K562 (cell line): ENCODE measurements around the gene BFSP1. TPM values are rescaled to one million over a fixed set of nuclear protein-coding genes. Genes with fewer than 3 reads are reported as not detected.

Experiments
- ATAC-seq: fragments of 200-7000 bp; cut with Tn5 transposase; 3 replicates; pipeline ENCODE4 v1.9.1; 2020; ENCODE audit warnings: moderate library complexity
- BruUV-seq: library from RNA; stranded (reverse); fragments of 400-500 nt; replicated peaks from 2 replicates; lab custom pipeline; 2021; lab: Mats Ljungman, UMichigan
- CTCF ChIA-PET: fragments of 300-600 bp; formaldehyde crosslinking; extraction: SDS; loops from one replicate; lab custom pipeline; 2021; ENCODE audit warnings: low intra/inter-chr PET ratio; lab: Yijun Ruan, JAX
- POLR2A ChIA-PET: fragments of 300-600, 350-650 bp; sonication (Branson Sonifier 250); formaldehyde crosslinking; extraction: SDS; loops from one replicate; lab custom pipeline; 2021; ENCODE audit warnings: antibody characterized with exemption, inconsistent platforms; lab: Yijun Ruan, JAX
- DNase-seq, 4 experiments: peaks; one replicate each; pipeline versions ENCODE4 v3.0.0 to v3.0.0-alpha.2; 2011 to 2018; ENCODE audit warnings: low spot score in 3 of 4, mixed read lengths in 3 of 4; ENCODE audit errors: extremely low read depth in 1 of 4
- FAIRE-seq: peaks from 2 replicates; lab custom pipeline; 2011; peaks lifted over from hg19 to GRCh38; lab: Jason Lieb, UNC
- H2AFZ ChIP-seq: 2 replicates; pipeline ENCODE4 v1.6.0; 2011; ENCODE audit warnings: low read depth, low read length, control low read depth, inconsistent platforms
- H3K27ac ChIP-seq: fragments of 200-600 bp; 3 replicates; pipeline ENCODE4 v1.8.0; 2011; ENCODE audit warnings: low read depth, mild to moderate bottlenecking, control low read depth, inconsistent platforms, low read length, moderate library complexity, mixed read lengths; ENCODE audit errors: extremely low read depth
- H3K27me3 ChIP-seq, 2 experiments: fragments of 300-600 bp in 1 of 2; 2 replicates in 1 of 2; 3 replicates in 1 of 2; pipeline versions ENCODE4 v1.6.0 to v1.8.0; 2011; ENCODE audit warnings: inconsistent platforms in 2 of 2, low read length in 2 of 2, mild to moderate bottlenecking in 1 of 2, mixed read lengths in 1 of 2, moderate library complexity in 1 of 2; ENCODE audit not compliant: control insufficient read depth in 2 of 2, insufficient read depth in 2 of 2
- H3K36me3 ChIP-seq: fragments of 300-600 bp; 3 replicates; pipeline ENCODE4 v1.8.0; 2011; ENCODE audit warnings: mild to moderate bottlenecking, low read length, inconsistent platforms; ENCODE audit not compliant: control insufficient read depth, insufficient read depth
- H3K4me1 ChIP-seq, 2 experiments: fragments of 200-600 bp in 1 of 2; replicated peaks in 1 of 2; 2 replicates in 1 of 2; 3 replicates in 1 of 2; pipeline versions ENCODE4 v1.5.1 to v1.8.0; 2011; ENCODE audit warnings: inconsistent platforms in 2 of 2, low read length in 2 of 2, mild to moderate bottlenecking in 1 of 2, mixed read lengths in 1 of 2, moderate library complexity in 1 of 2; ENCODE audit not compliant: control insufficient read depth in 2 of 2, insufficient read depth in 2 of 2
- H3K4me2 ChIP-seq: 2 replicates; pipeline ENCODE4 v1.6.1; 2011; ENCODE audit warnings: low read length, control low read depth, inconsistent platforms, mixed read lengths; ENCODE audit not compliant: insufficient read depth
- H3K4me3 ChIP-seq: fragments of 200-600 bp; sonication (generic), shearing (Covaris generic); 2 replicates; pipeline ENCODE4 v1.5.1; 2016; ENCODE audit warnings: control low read depth, inconsistent platforms
- H3K79me2 ChIP-seq: fragments of 200-600 bp; 3 replicates; pipeline ENCODE4 v1.8.0; 2011; ENCODE audit warnings: low read length, inconsistent platforms; ENCODE audit not compliant: control insufficient read depth, insufficient read depth
- H3K9ac ChIP-seq, 2 experiments: 2 replicates each; pipeline versions ENCODE4 v1.6.0 to v1.6.1; 2011; ENCODE audit warnings: low read depth in 2 of 2, low read length in 2 of 2, control low read depth in 1 of 2, inconsistent platforms in 1 of 2, mild to moderate bottlenecking in 1 of 2, mixed read lengths in 1 of 2; ENCODE audit not compliant: insufficient read depth in 1 of 2
- H3K9me1 ChIP-seq: one replicate; pipeline ENCODE4 v1.6.0; 2011; ENCODE audit warnings: inconsistent platforms, mild to moderate bottlenecking, low read length, moderate library complexity; ENCODE audit not compliant: control insufficient read depth, insufficient read depth
- H3K9me3 ChIP-seq: replicated peaks from 2 replicates; pipeline ENCODE4 v1.5.1; 2011; ENCODE audit warnings: low read depth, low read length, inconsistent platforms; ENCODE audit not compliant: control insufficient read depth, insufficient read depth
- H4K20me1 ChIP-seq: replicated peaks from 2 replicates; pipeline ENCODE4 v1.6.1; 2011; ENCODE audit warnings: low read length, inconsistent platforms, mixed read lengths; ENCODE audit not compliant: control insufficient read depth, insufficient read depth
- BHLHE40 ChIP-seq: IDR thresholded peaks from 2 replicates; pipeline ENCODE4 v1.6.1; 2011; ENCODE audit warnings: low read length, improper control_type of control experiment
- HCFC1 ChIP-seq: IDR thresholded peaks from 2 replicates; pipeline ENCODE4 v1.6.1; 2012; ENCODE audit warnings: low read depth, low read length, improper control_type of control experiment
- HSF4 ChIP-seq: fragments of 250-450 bp; sonication (Bioruptor Pico); IDR thresholded peaks from 2 replicates; pipeline ENCODE4 v2.1.2; 2022; ENCODE audit warnings: mild to moderate bottlenecking, moderate library complexity, borderline replicate concordance
- SIN3B ChIP-seq: fragments of 450-650 bp; IDR thresholded peaks from 2 replicates; pipeline ENCODE4 v1.6.1; 2017; ENCODE audit warnings: low read depth, mild to moderate bottlenecking, moderate library complexity
- ZNF143 ChIP-seq: sonication (generic); formaldehyde crosslinking; IDR thresholded peaks from 2 replicates; pipeline ENCODE4 v1.9.0; 2022; ENCODE audit warnings: mild to moderate bottlenecking, missing genetic modification reagents
- ZNF165 ChIP-seq: fragments of 250-450 bp; sonication (Bioruptor Pico); IDR thresholded peaks from 2 replicates; pipeline ENCODE4 v1.4.0; 2020; ENCODE audit warnings: borderline replicate concordance
- ZNF354B ChIP-seq: fragments of 250-450 bp; sonication (Bioruptor Pico); IDR thresholded peaks from 2 replicates; pipeline ENCODE4 v1.4.0; 2020
- ZNF644 ChIP-seq: fragments of 200-800 bp; sonication (Bioruptor generic); IDR thresholded peaks from 2 replicates; pipeline ENCODE4 v1.6.1; 2016; ENCODE audit warnings: low read depth, missing genetic modification characterization, missing compliant biosample characterization
- WGBS: fragments of 100-300 bp; shearing (Covaris generic); methylation state at CpG from one replicate; pipeline ENCODE4 v1.1.6; 2016; ENCODE audit warnings: low coverage, mixed read lengths; ENCODE audit not compliant: insufficient coverage; ENCODE audit errors: missing lambda C conversion rate; 5-methylcytosine and 5-hydroxymethylcytosine counted together
- in situ Hi-C: fragments of 300-500 bp; cut with MboI; formaldehyde crosslinking; loops from 4 replicates; pipeline ENCODE4 v1.15.0; 2018; ENCODE audit warnings: inconsistent platforms, mixed read lengths
- intact Hi-C: fragments of 100-400 bp; cut with micrococcal nuclease; formaldehyde crosslinking; loops from 2 replicates; pipeline ENCODE4 v1.14.2; 2022
- polyA plus RNA-seq, 8 experiments: library from polyadenylated mRNA; depleted of rRNA in 4 of 8; stranded (reverse) in 5 of 8; unstranded in 3 of 8; fragments of >200 nt; fragmentation: Nextera tagmentation in 2 of 8; fragmentation: Illumina TruSeq in 1 of 8; extraction: Ambion mirVana in 2 of 8; extraction: Trizol in 1 of 8; gene quantifications; 2 replicates each; pipeline versions ENCODE4 v1.2.1 to v1.2.3, GENCODE V29; 2011 to 2014; ENCODE audit warnings: inconsistent platforms in 1 of 8, missing spikeins in 1 of 8
- total RNA-seq, 7 experiments: library from RNA; depleted of rRNA in 6 of 7; stranded (reverse); fragments of >200 nt in 6 of 7; fragmentation: Illumina TruSeq in 2 of 7; extraction: Trizol in 2 of 7; gene quantifications; 2 replicates each; pipeline versions ENCODE4 v1.2.1 to v1.2.3, GENCODE V29; 2011 to 2021; ENCODE audit warnings: low replicate concordance in 1 of 7
- TF ChIP-seq, protein P1 (sequence below), 3 experiments: fragments of 200-800 bp in 1 of 3; fragments of 250-450 bp in 1 of 3; fragments of 450-650 bp in 1 of 3; sonication (Bioruptor Pico) in 1 of 3; sonication (Bioruptor generic) in 1 of 3; formaldehyde crosslinking in 1 of 3; IDR thresholded peaks; 2 replicates each; pipeline versions ENCODE4 v1.6.1 to v1.8.0; 2016 to 2022; ENCODE audit warnings: mild to moderate bottlenecking in 2 of 3, missing genetic modification characterization in 2 of 3, missing compliant biosample characterization in 1 of 3, moderate library complexity in 1 of 3
- TF ChIP-seq, protein P2 (sequence below): fragments of 450-650 bp; IDR thresholded peaks from one replicate; pipeline ENCODE4 v1.6.1; 2018; ENCODE audit warnings: mild to moderate bottlenecking, moderate library complexity; ENCODE audit not compliant: partially characterized antibody

The BFSP1 gene
- total and polyA plus RNA-seq, 9 of the 15 experiments (the other 6 are each of a cell fraction or from before 2014, with no cell fraction given): 0.09 to 0.86 (median 0.40) TPM

DNA sequence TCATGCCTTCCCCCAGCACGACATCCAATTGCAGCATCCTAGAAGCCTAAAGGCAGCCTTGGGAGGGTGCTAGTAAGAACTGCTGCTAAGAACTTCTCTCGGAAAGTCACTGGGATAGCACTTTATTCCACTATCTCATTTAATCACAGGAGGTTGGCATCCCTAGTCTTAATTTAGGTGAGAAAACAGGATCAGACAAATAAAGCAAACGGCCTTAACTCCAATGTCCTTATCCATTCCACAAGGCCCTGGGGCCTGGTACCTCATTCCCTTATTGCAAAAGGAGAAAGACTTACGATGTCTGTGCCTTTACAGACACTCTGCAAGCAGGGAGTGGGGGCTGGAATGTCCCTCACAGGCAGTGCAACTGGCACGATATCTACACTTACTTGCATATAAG lies 60.7 kb downstream of the BFSP1 start:
- DNase-seq: no peak
- no peaks in the 10 kb centered on the region for H4K20me1 ChIP-seq
- intact Hi-C loops: no loop called here
- TF ChIP-seq SIN3B: no peak
- TF ChIP-seq, all 486 proteins: peak for 0
- H3K4me1 ChIP-seq: no peaks in the 10 kb centered on the region
- ChIA-PET POLR2A (no interaction called here), CTCF (no interaction called here)
- H3K9me1 ChIP-seq: no peaks in the 10 kb centered on the region
- H3K4me2 ChIP-seq: no peak overlapping the region
- no peaks in the 10 kb centered on the region for H3K79me2 ChIP-seq
- H3K27me3 ChIP-seq: peaks cover 0 to 31% of the 10 kb centered on the region in 2 experiments; a peak in 2 of 5 replicates
- H3K4me3 ChIP-seq: no peak overlapping the region
- no peak overlapping the region for H3K9ac ChIP-seq
- in situ Hi-C loops: no loop called here
- ATAC-seq (no peak), FAIRE-seq (no peak)
- WGBS: 3% methylated on average over 5 of the region's 5 CpGs
- H3K9me3 ChIP-seq: no peaks in the 10 kb centered on the region
- H3K27ac ChIP-seq: no peak overlapping the region
- H2AFZ ChIP-seq: no peak overlapping the region
- no TSS peak for BruUV-seq
- H3K36me3 ChIP-seq: no peaks in the 10 kb centered on the region

- Histone ChIP-seq H3K9me1 (no peaks in the 10 kb centered on the region), H3K79me2 (no peaks in the 10 kb centered on the region), H3K9me3 (no peaks in the 10 kb centered on the region), H3K9ac (no peak overlapping the region), H3K4me1 (no peaks in the 10 kb centered on the region), H4K20me1 (no peaks in the 10 kb centered on the region), H3K4me3 (no peak overlapping the region), H3K36me3 (no peaks in the 10 kb centered on the region), H2AFZ (no peak overlapping the region), H3K27me3 (peaks cover 0 to 34% of the 10 kb centered on the region in 2 experiments; a peak in 2 of 5 replicates), H3K4me2 (no peak overlapping the region), H3K27ac (no peak overlapping the region)
- no peak for DNase-seq
- no TSS peak for BruUV-seq
- FAIRE-seq: no peak
- 3% methylated on average over 6 of the region's 7 CpGs for WGBS
- in situ Hi-C loops: no loop called here
- intact Hi-C loops: no loop called here
- POLR2A ChIA-PET: interaction anchor here (0.6 kb wide), 2 partner anchors 145 to 784 kb away, joined by 3 read pairs; no protein-coding TSS in a partner anchor
- ATAC-seq: no peak
- CTCF ChIA-PET: no interaction called here
- TF ChIP-seq HSF4 (CRISPR knock-in tag) (no peak), ZNF143 (no peak), BHLHE40 (no peak), ZNF644 (tag) (no peak), HCFC1 (no peak), ZNF354B (no peak), ZNF165 (CRISPR knock-in tag) (no peak)
- TF ChIP-seq, protein P1, sequence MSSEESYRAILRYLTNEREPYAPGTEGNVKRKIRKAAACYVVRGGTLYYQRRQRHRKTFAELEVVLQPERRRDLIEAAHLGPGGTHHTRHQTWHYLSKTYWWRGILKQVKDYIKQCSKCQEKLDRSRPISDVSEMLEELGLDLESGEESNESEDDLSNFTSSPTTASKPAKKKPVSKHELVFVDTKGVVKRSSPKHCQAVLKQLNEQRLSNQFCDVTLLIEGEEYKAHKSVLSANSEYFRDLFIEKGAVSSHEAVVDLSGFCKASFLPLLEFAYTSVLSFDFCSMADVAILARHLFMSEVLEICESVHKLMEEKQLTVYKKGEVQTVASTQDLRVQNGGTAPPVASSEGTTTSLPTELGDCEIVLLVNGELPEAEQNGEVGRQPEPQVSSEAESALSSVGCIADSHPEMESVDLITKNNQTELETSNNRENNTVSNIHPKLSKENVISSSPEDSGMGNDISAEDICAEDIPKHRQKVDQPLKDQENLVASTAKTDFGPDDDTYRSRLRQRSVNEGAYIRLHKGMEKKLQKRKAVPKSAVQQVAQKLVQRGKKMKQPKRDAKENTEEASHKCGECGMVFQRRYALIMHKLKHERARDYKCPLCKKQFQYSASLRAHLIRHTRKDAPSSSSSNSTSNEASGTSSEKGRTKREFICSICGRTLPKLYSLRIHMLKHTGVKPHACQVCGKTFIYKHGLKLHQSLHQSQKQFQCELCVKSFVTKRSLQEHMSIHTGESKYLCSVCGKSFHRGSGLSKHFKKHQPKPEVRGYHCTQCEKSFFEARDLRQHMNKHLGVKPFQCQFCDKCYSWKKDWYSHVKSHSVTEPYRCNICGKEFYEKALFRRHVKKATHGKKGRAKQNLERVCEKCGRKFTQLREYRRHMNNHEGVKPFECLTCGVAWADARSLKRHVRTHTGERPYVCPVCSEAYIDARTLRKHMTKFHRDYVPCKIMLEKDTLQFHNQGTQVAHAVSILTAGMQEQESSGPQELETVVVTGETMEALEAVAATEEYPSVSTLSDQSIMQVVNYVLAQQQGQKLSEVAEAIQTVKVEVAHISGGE (CRISPR knock-in tag; IDR thresholded peaks at IDR 0.05): no peak
- TF ChIP-seq, protein P2, sequence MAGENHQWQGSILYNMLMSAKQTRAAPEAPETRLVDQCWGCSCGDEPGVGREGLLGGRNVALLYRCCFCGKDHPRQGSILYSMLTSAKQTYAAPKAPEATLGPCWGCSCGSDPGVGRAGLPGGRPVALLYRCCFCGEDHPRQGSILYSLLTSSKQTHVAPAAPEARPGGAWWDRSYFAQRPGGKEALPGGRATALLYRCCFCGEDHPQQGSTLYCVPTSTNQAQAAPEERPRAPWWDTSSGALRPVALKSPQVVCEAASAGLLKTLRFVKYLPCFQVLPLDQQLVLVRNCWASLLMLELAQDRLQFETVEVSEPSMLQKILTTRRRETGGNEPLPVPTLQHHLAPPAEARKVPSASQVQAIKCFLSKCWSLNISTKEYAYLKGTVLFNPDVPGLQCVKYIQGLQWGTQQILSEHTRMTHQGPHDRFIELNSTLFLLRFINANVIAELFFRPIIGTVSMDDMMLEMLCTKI: no peak
These were observed 61.7 kb downstream of the BFSP1 start for GRCh38 chr20:17469246-17470030.
